Right renal cortex interstitium (tissue), 3 donors: ENCODE results near the gene RIMS1. TPM values are rescaled to one million over a fixed set of nuclear protein-coding genes. Genes with fewer than 3 reads are reported as not detected.

Source experiments
- DNase-seq, 3 donors: peaks; one replicate each; pipeline ENCODE4 v3.0.0-alpha.2; 2013; ENCODE audit warnings: low read depth in 3 of 3, low spot score in 2 of 3
- polyA plus RNA-seq, 3 donors: library from polyadenylated mRNA; unstranded; fragments of 120-200 nt; gene quantifications; one replicate each; pipeline ENCODE4 v1.2.1, GENCODE V29; 2013; ENCODE audit not compliant: insufficient read length in 3 of 3

Gene RIMS1
- polyA plus RNA-seq, 3 donors, result 2.0 to 4.0 (median 3.0) TPM

DNA sequence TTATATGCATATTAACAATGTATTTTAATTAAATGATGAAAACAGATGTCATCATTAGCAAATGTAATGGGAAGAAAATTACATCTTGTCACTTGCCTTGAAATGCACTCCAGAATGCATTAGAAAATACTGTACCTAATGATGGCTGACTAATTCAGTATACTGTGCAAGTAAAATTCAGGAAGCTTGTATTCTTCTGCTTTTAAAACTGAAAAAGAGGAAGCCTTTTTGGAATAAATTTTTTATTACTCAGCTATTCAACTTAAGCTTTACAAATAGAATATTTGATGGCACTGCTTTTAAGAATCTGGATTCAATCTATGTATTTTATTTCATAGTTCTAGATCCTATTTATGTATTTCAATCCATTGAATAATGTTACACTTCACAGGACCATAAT lies 195.5 kb downstream of the RIMS1 start:
- no peak for DNase-seq

DNA sequence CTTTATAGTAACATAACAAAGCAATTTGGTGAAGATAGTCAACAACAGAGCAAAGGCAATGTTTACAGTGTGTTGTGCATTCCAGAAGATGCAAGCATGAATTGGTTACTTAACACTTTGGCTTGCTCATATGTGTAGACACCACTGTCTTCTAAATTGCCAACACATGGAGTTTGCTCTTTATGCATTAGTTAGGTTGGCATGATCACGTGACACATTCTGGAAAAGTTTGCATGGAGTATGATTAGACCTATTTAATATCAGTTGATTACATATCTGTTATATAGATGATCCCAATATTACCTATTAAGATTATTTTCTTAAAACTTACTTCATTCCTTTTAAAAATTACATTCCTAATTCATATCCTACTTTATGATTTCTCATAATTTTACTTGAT lies 197.6 kb downstream of the RIMS1 start:
- DNase-seq, result no peak

- DNase-seq, result peak in 2 of 3 donors; percentile 7 to 12
Observed at GRCh38 chr6:72084992-72085569, 198.7 kb downstream of the RIMS1 start.

- DNase-seq, result no peak
Observed at GRCh38 chr6:72094506-72094905, 208.2 kb downstream of the RIMS1 start.

DNA sequence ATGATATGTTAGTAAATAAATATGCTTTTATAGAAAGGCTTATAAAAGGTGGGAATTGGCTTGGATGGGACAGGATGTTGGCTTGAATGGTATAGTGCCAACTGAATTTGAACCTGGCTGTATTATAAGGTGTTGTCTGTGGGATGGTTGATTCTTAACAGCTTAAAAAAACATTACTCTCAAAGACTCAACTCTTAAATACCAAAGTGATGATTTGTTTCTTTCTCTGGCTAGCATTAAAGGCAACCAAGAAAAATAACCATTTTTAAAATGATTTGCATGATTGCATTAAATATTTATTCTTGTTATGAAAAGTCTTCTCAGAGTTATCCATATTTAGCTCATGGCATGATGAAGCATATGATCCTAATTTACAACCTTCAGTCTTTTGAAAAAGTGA lies 216.2 kb downstream of the RIMS1 start:
- no peak for DNase-seq

DNA sequence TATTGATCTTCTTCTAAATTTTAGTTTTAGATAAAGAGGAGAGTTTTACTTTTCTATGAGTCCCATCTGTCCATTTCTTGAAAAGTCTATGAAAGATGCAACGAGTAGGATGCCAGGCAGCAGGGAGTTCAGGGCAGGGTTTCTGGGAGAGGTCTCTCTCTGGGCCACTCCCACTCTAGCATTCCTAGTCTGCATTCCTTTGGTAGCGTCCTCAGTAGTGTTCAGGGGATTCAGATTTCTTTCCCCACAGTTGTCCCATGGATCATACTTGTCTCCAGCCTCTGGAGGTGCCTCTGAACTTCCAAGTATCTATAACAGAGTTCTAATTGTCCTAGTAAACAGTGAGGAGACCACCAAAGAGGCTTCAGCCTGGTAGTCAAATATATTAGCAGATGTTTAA lies 225.3 kb downstream of the RIMS1 start:
- no peak for DNase-seq

DNA sequence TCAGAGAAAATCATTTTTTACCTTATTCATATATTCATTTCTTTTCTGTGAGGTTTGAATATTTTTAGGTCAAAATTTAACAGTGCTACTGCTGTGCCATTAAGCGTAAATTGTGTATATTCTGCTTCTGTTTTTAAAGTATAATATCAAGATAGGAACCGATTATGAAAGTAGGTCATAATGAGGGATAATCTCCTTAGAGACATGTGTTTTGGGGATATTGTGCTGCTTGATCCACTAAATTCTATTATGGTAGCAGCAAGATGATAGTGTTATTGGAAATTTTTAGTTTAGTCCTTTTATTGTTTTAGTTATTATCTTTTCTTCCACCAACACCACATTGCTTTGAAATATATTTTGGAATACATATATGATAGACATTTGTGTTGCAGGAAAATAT lies 244.0 kb downstream of the RIMS1 start:
- DNase-seq, result no peak

DNA sequence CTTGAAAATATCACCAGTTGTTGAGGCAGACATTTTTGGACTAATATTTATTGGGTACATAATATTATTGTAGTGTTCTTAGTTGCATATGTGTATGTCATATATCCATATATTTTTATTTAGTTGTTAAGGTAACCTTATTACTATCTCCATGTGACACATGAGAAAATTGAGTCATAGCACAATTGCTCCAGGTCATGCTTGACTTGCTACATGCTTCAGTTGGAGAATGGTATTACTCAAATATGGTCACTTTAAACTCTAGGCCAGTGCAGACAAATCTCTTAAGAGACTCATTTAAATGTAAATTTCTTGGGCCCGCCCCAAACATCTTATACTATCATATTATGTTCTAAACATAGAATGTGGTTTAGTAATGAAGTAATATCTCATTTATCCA lies 246.1 kb downstream of the RIMS1 start:
- DNase-seq, result no peak

- DNase-seq, result no peak
Observed at GRCh38 chr6:72132851-72133250, 246.5 kb downstream of the RIMS1 start.

- DNase-seq, result no peak
Observed at GRCh38 chr6:72133324-72133723, 247.0 kb downstream of the RIMS1 start.

- DNase-seq, result no peak
Observed at GRCh38 chr6:72140795-72141194, 254.4 kb downstream of the RIMS1 start.

DNA sequence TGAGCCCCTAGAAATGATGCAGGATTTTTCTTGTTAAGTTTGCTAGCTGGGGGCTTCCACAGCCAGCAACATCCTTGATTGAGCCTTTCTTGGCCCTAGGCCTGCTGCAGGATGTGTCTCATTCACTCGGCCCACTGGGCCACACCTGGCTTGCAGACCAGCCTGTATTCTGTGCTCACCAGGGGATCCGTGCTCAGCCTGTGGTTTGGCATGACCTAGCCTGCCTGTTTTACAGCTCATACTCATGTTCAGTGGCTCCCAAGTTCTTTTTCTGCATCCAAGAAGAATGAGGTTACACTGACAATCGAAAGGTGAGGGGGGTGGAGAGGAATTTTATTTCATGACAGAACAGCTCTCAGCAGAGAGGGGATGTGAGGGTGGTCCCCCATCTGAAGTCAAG lies 263.4 kb downstream of the RIMS1 start:
- DNase-seq, result no peak

- DNase-seq, result no peak
Observed at GRCh38 chr6:72151742-72152141, 265.4 kb downstream of the RIMS1 start.

DNA sequence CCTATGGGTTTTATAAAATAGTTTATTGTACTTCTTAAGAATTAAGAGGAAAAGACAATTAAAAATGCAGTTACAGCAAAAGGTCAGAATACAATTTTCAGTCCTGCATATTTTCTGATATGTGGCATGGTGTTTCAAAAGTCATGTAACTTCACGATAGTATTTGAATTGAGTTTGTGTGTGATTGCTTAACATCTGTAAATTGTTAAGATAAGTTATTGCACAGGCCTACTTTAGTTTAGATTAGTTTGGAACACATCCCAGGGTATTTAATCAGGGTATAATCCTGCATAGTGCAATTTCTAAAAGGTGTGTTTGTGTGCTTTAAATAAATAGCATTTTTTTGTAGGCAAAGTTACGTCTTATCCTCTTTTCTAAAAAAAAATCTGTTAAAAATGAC lies 289.6 kb downstream of the RIMS1 start:
- DNase-seq, result no peak

DNA sequence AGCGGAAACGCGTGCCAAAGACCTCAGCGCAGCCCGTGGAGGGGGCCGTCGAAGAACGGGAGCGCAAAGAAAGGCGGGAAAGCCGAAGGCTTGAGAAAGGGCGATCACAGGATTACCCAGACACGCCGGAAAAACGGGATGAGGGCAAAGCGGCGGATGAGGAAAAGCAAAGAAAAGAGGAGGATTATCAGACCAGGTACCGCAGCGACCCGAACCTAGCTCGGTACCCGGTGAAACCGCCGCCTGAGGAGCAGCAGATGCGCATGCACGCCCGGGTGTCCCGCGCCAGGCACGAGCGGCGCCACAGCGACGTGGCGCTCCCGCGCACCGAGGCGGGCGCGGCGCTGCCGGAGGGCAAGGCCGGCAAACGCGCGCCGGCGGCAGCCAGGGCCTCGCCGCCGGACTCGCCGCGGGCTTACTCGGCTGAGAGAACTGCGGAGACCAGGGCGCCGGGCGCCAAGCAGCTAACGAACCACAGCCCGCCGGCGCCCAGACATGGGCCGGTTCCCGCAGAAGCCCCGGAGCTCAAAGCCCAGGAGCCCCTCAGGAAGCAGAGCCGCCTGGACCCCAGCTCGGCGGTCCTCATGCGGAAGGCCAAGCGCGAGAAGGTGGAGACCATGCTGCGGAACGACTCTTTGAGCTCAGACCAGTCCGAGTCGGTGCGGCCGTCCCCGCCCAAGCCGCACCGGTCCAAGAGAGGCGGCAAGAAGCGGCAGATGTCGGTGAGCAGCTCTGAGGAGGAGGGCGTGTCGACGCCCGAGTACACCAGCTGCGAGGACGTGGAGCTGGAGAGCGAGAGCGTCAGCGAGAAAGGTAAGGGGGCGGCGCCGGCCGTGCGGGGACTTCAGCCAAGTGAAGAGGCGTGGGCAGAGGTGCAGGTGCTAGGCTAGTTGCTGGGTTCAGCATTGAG lies 296.2 kb downstream of the RIMS1 start:
- peak; percentile 3 to 24 (median 23) for DNase-seq

DNA sequence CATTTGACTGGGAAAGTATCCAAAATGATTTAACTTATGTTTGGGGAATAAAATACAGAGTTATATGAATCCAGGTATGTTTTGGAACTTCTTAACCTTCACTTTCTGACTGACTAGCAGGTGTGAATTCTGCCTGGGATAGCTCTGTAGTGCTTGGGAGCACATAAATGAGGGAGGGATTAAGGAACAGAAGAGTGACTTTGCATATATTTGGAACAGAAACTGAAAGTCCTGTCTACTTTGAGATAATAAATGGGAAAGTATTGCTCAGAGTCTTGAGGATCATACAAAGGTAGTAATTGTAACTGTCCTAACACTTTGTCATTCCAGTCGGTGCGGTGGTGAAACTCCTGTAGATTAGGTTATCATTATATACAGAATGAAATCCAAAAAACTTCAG lies 317.6 kb downstream of the RIMS1 start:
- DNase-seq, result no peak

- no peak for DNase-seq
Observed at GRCh38 chr6:72205500-72205899, 319.1 kb downstream of the RIMS1 start.

DNA sequence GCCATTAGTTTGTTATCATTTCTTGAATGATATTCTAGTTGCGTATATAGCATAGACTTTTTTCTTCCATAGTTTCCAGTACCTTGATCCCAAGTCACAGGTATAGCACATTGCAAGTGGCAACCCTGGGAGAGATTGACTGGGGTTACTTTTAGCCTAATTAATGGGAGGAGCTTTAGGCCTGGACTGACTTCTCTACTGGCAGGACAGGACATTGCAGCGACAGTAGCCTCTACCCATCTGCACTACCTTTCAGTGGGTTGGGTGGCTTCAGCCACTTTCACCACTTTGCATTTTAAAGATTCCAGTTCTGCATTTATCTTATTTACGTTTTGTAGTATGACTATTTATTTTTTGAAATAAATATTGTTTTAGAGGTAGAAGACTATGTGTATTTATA lies 320.3 kb downstream of the RIMS1 start:
- no peak for DNase-seq

DNA sequence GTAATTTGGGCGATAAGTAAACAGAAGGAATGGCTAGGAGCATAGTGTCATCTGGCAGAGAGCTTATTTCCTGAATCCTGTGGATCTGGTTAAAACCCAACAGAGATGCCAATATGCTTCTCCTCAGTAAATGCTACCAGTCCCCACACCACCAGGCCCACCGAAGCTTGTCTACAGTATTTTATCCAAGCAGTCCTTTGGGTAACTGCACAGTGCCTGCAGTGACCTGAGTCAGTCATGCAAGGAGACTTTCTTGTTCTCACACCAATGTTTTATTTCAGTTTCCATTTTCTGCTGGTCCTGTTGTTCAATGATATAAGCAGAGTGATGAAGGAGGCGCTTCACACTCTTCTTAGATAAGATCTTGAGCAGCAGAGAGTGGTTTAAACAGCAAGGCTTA lies 326.3 kb downstream of the RIMS1 start:
- no peak for DNase-seq

- no peak for DNase-seq
Observed at GRCh38 chr6:72213654-72214053, 327.3 kb downstream of the RIMS1 start.

GRCh38 chr6:72216222-72217068 lies 330.1 kb downstream of the RIMS1 start:
- DNase-seq, result no peak
